GM23338 (cell line): ENCODE data around the gene METTL6. TPM values are rescaled to one million over a fixed set of nuclear protein-coding genes. Genes with fewer than 3 reads are reported as not detected.

Source experiments
- ATAC-seq: fragments of 200-7000 bp; cut with Tn5 transposase; 3 replicates; pipeline ENCODE4 v1.9.1; 2020
- DNase-seq: peaks from one replicate; pipeline ENCODE4 v3.0.0-alpha.2; 2015; ENCODE audit warnings: low spot score
- H2AFZ ChIP-seq: fragments of 200-600 bp; sonication (generic); 2 replicates; pipeline ENCODE4 v1.8.0; 2016; ENCODE audit warnings: antibody characterized with exemption, mild to moderate bottlenecking, moderate library complexity
- H3F3A ChIP-seq: fragments of 200-600 bp; sonication (generic); replicated peaks from 2 replicates; pipeline ENCODE4 v1.8.0; 2017; ENCODE audit warnings: antibody characterized with exemption, mixed run types, low read depth
- H3K27ac ChIP-seq: fragments of 200-600 bp; sonication (generic); 2 replicates; pipeline ENCODE4 v1.6.1; 2016; ENCODE audit warnings: low read depth
- H3K27me3 ChIP-seq: fragments of 200-600 bp; sonication (generic); 2 replicates; pipeline ENCODE4 v1.8.0; 2016; ENCODE audit warnings: mild to moderate bottlenecking, mixed run types, moderate library complexity; ENCODE audit not compliant: insufficient read depth
- H3K36me3 ChIP-seq: fragments of 200-600 bp; sonication (generic); 2 replicates; pipeline ENCODE4 v1.8.0; 2016; ENCODE audit warnings: mild to moderate bottlenecking; ENCODE audit not compliant: insufficient read depth
- H3K4me1 ChIP-seq: fragments of 200-600 bp; sonication (generic); 2 replicates; pipeline ENCODE4 v1.8.0; 2016; ENCODE audit warnings: mild to moderate bottlenecking, moderate library complexity; ENCODE audit not compliant: insufficient read depth
- H3K4me2 ChIP-seq: fragments of 200-600 bp; sonication (generic); 2 replicates; pipeline ENCODE4 v1.7.1; 2017; ENCODE audit warnings: mixed run types
- H3K4me3 ChIP-seq: fragments of 200-600 bp; sonication (generic); 2 replicates; pipeline ENCODE4 v1.6.1; 2016; ENCODE audit warnings: mixed run types
- H3K79me2 ChIP-seq: fragments of 200-600 bp; sonication (generic); replicated peaks from 2 replicates; pipeline ENCODE4 v1.8.0; 2017; ENCODE audit warnings: mild to moderate bottlenecking; ENCODE audit not compliant: insufficient read depth
- H3K9me2 ChIP-seq: fragments of 200-600 bp; sonication (generic); 2 replicates; pipeline ENCODE4 v1.8.0; 2017; ENCODE audit not compliant: insufficient read depth
- H4K20me1 ChIP-seq: fragments of 200-600 bp; sonication (generic); replicated peaks from 2 replicates; pipeline ENCODE4 v1.8.0; 2017; ENCODE audit warnings: mild to moderate bottlenecking; ENCODE audit not compliant: insufficient read depth
- H3K27ac Mint-ChIP-seq: 2 replicates; pipeline ENCODE4 v1.8.0; 2020; ENCODE audit warnings: inconsistent platforms, mild to moderate bottlenecking, moderate library complexity, mixed read lengths
- H3K27me3 Mint-ChIP-seq: 3 replicates; pipeline ENCODE4 v1.8.0; 2022; ENCODE audit warnings: low read depth, mild to moderate bottlenecking, moderate library complexity, mixed read lengths, inconsistent platforms; ENCODE audit not compliant: insufficient read depth, poor library complexity
- H3K36me3 Mint-ChIP-seq: 3 replicates; pipeline ENCODE4 v1.8.0; 2021; ENCODE audit warnings: low read depth, mild to moderate bottlenecking, inconsistent platforms, moderate library complexity, mixed read lengths
- H3K4me1 Mint-ChIP-seq: 3 replicates; pipeline ENCODE4 v1.8.0; 2020; ENCODE audit warnings: mild to moderate bottlenecking, inconsistent platforms, mixed read lengths
- H3K4me3 Mint-ChIP-seq: 3 replicates; pipeline ENCODE4 v1.8.0; 2021; ENCODE audit warnings: moderate library complexity, mild to moderate bottlenecking, inconsistent platforms, mixed read lengths
- H3K9me3 Mint-ChIP-seq: 3 replicates; pipeline ENCODE4 v1.8.0; 2020; ENCODE audit warnings: moderate library complexity, mild to moderate bottlenecking, inconsistent platforms, mixed read lengths
- JUNB ChIP-seq: IDR thresholded peaks from one replicate; pipeline ENCODE4 v1.6.1; 2016; ENCODE audit warnings: antibody characterized with exemption; ENCODE audit not compliant: unreplicated experiment
- NANOG ChIP-seq: IDR thresholded peaks from 2 replicates; pipeline ENCODE4 v1.6.1; 2016; ENCODE audit warnings: antibody characterized with exemption, borderline replicate concordance
- STAT1 ChIP-seq: IDR thresholded peaks from one replicate; pipeline ENCODE4 v1.6.1; 2016; ENCODE audit warnings: antibody characterized with exemption; ENCODE audit not compliant: unreplicated experiment
- ZNF114 ChIP-seq: fragments of 250-450 bp; sonication (Bioruptor Pico); IDR thresholded peaks from 2 replicates; pipeline ENCODE4 v1.5.0; 2020; ENCODE audit warnings: mild to moderate bottlenecking, moderate library complexity
- ZNF331 ChIP-seq: fragments of 250-450 bp; sonication (Bioruptor Pico); IDR thresholded peaks from 2 replicates; pipeline ENCODE4 v1.5.0; 2020; ENCODE audit warnings: low read depth, mild to moderate bottlenecking, moderate library complexity
- polyA plus RNA-seq: library from polyadenylated mRNA; unstranded; fragments of >200 nt; fragmentation: Nextera tagmentation; extraction: Ambion mirVana; gene quantifications from 2 replicates; pipeline ENCODE4 v1.2.1, GENCODE V29; 2016
- total RNA-seq: library from RNA; depleted of rRNA; stranded (reverse); fragments of >200 nt; shearing (Covaris generic); gene quantifications from 2 replicates; pipeline ENCODE4 v1.2.3, GENCODE V29; 2014
- TF ChIP-seq, protein P1 (sequence below): fragments of 250-450 bp; sonication (Bioruptor Pico); IDR thresholded peaks from 2 replicates; pipeline ENCODE4 v1.5.0; 2020; ENCODE audit warnings: mild to moderate bottlenecking, moderate library complexity
- TF ChIP-seq, protein P2 (sequence below), 2 experiments: fragments of 200-600 bp in 1 of 2; sonication (generic) in 1 of 2; conservative IDR thresholded peaks; 2 replicates each; pipeline versions ENCODE4 v1.5.1 to v1.6.1; 2016 to 2017; ENCODE audit warnings: antibody characterized with exemption in 2 of 2, low read depth in 2 of 2, mild to moderate bottlenecking in 2 of 2, moderate library complexity in 1 of 2
- TF ChIP-seq, protein P3 (sequence below): IDR thresholded peaks from 2 replicates; pipeline ENCODE4 v1.6.1; 2016; ENCODE audit warnings: antibody characterized with exemption
- TF ChIP-seq, protein P4 (sequence below): IDR thresholded peaks from one replicate; pipeline ENCODE4 v1.6.1; 2018; ENCODE audit warnings: antibody characterized with exemption; ENCODE audit not compliant: unreplicated experiment

The METTL6 gene
- total and polyA plus RNA-seq, 2 experiments from 2014 or later, result 15.1 to 17.8 TPM

DNA sequence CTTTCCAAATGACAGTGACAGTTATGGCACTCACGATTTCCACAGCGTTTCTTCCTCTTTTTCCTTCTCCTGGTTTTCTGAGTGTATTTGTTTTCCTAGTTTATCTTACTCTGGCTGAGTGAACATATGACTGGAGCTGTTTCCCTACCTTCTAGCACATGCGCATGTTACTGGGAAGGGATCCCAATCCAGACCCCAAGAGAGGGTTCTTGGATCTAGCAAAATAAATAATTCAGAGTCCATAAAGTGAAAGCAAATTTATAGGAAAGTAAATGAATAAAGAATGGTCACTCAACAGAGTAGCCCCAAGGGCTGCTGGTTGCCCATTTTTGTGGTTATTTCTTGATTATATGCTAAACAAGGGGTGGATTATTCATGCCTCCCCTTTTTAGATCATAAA is 23.8 kb downstream of the METTL6 start:
- ATAC-seq, result no peak

More for the DNA sequence above, 23.8 kb downstream of the METTL6 start:
- no peak overlapping the region for H2AFZ ChIP-seq
- H3K27ac ChIP-seq, result no peak overlapping the region
- no peaks in the 10 kb centered on the region for H3F3A ChIP-seq
- H4K20me1 ChIP-seq, result no peaks in the 10 kb centered on the region
- Mint-ChIP-seq H3K4me3 (no peak overlapping the region), H3K9me3 (peaks cover 6% of the 10 kb centered on the region; the same call in 2 of the 3 replicates), H3K27me3 (no peaks in the 10 kb centered on the region), H3K27ac (no peak overlapping the region), H3K4me1 (no peaks in the 10 kb centered on the region), H3K36me3 (no peaks in the 10 kb centered on the region; the same call in 2 of the 3 replicates)
- H3K79me2 ChIP-seq, result no peaks in the 10 kb centered on the region
- H3K27me3 ChIP-seq, result no peaks in the 10 kb centered on the region
- H3K36me3 ChIP-seq, result no peaks in the 10 kb centered on the region
- no peak overlapping the region for H3K4me3 ChIP-seq
- no peak for DNase-seq
- no peaks in the 10 kb centered on the region for H3K4me1 ChIP-seq
- H3K9me2 ChIP-seq, result no peaks in the 10 kb centered on the region
- no peak for TF ChIP-seq STAT1
- TF ChIP-seq, protein P1, sequence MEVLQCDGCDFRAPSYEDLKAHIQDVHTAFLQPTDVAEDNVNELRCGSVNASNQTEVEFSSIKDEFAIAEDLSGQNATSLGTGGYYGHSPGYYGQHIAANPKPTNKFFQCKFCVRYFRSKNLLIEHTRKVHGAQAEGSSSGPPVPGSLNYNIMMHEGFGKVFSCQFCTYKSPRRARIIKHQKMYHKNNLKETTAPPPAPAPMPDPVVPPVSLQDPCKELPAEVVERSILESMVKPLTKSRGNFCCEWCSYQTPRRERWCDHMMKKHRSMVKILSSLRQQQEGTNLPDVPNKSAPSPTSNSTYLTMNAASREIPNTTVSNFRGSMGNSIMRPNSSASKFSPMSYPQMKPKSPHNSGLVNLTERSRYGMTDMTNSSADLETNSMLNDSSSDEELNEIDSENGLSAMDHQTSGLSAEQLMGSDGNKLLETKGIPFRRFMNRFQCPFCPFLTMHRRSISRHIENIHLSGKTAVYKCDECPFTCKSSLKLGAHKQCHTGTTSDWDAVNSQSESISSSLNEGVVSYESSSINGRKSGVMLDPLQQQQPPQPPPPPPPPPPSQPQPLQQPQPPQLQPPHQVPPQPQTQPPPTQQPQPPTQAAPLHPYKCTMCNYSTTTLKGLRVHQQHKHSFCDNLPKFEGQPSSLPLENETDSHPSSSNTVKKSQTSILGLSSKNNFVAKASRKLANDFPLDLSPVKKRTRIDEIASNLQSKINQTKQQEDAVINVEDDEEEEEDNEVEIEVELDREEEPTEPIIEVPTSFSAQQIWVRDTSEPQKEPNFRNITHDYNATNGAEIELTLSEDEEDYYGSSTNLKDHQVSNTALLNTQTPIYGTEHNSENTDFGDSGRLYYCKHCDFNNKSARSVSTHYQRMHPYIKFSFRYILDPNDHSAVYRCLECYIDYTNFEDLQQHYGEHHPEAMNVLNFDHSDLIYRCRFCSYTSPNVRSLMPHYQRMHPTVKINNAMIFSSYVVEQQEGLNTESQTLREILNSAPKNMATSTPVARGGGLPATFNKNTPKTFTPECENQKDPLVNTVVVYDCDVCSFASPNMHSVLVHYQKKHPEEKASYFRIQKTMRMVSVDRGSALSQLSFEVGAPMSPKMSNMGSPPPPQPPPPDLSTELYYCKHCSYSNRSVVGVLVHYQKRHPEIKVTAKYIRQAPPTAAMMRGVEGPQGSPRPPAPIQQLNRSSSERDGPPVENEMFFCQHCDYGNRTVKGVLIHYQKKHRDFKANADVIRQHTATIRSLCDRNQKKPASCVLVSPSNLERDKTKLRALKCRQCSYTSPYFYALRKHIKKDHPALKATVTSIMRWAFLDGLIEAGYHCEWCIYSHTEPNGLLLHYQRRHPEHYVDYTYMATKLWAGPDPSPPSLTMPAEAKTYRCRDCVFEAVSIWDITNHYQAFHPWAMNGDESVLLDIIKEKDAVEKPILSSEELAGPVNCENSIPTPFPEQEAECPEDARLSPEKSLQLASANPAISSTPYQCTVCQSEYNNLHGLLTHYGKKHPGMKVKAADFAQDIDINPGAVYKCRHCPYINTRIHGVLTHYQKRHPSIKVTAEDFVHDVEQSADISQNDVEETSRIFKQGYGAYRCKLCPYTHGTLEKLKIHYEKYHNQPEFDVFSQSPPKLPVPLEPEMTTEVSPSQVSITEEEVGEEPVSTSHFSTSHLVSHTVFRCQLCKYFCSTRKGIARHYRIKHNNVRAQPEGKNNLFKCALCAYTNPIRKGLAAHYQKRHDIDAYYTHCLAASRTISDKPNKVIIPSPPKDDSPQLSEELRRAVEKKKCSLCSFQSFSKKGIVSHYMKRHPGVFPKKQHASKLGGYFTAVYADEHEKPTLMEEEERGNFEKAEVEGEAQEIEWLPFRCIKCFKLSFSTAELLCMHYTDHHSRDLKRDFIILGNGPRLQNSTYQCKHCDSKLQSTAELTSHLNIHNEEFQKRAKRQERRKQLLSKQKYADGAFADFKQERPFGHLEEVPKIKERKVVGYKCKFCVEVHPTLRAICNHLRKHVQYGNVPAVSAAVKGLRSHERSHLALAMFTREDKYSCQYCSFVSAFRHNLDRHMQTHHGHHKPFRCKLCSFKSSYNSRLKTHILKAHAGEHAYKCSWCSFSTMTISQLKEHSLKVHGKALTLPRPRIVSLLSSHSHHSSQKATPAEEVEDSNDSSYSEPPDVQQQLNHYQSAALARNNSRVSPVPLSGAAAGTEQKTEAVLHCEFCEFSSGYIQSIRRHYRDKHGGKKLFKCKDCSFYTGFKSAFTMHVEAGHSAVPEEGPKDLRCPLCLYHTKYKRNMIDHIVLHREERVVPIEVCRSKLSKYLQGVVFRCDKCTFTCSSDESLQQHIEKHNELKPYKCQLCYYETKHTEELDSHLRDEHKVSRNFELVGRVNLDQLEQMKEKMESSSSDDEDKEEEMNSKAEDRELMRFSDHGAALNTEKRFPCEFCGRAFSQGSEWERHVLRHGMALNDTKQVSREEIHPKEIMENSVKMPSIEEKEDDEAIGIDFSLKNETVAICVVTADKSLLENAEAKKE (CRISPR knock-in tag), result no peak
- TF ChIP-seq ZNF114, result no peak
- TF ChIP-seq, protein P2, sequence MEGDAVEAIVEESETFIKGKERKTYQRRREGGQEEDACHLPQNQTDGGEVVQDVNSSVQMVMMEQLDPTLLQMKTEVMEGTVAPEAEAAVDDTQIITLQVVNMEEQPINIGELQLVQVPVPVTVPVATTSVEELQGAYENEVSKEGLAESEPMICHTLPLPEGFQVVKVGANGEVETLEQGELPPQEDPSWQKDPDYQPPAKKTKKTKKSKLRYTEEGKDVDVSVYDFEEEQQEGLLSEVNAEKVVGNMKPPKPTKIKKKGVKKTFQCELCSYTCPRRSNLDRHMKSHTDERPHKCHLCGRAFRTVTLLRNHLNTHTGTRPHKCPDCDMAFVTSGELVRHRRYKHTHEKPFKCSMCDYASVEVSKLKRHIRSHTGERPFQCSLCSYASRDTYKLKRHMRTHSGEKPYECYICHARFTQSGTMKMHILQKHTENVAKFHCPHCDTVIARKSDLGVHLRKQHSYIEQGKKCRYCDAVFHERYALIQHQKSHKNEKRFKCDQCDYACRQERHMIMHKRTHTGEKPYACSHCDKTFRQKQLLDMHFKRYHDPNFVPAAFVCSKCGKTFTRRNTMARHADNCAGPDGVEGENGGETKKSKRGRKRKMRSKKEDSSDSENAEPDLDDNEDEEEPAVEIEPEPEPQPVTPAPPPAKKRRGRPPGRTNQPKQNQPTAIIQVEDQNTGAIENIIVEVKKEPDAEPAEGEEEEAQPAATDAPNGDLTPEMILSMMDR (conservative IDR thresholded peaks at IDR 0.05; ENCODE audit: low read depth in 2 of 2), result no peak
- no peak for TF ChIP-seq ZNF331 (CRISPR knock-in tag)
- TF ChIP-seq, protein P3, sequence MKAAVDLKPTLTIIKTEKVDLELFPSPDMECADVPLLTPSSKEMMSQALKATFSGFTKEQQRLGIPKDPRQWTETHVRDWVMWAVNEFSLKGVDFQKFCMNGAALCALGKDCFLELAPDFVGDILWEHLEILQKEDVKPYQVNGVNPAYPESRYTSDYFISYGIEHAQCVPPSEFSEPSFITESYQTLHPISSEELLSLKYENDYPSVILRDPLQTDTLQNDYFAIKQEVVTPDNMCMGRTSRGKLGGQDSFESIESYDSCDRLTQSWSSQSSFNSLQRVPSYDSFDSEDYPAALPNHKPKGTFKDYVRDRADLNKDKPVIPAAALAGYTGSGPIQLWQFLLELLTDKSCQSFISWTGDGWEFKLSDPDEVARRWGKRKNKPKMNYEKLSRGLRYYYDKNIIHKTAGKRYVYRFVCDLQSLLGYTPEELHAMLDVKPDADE, result no peak
- TF ChIP-seq, protein P4, sequence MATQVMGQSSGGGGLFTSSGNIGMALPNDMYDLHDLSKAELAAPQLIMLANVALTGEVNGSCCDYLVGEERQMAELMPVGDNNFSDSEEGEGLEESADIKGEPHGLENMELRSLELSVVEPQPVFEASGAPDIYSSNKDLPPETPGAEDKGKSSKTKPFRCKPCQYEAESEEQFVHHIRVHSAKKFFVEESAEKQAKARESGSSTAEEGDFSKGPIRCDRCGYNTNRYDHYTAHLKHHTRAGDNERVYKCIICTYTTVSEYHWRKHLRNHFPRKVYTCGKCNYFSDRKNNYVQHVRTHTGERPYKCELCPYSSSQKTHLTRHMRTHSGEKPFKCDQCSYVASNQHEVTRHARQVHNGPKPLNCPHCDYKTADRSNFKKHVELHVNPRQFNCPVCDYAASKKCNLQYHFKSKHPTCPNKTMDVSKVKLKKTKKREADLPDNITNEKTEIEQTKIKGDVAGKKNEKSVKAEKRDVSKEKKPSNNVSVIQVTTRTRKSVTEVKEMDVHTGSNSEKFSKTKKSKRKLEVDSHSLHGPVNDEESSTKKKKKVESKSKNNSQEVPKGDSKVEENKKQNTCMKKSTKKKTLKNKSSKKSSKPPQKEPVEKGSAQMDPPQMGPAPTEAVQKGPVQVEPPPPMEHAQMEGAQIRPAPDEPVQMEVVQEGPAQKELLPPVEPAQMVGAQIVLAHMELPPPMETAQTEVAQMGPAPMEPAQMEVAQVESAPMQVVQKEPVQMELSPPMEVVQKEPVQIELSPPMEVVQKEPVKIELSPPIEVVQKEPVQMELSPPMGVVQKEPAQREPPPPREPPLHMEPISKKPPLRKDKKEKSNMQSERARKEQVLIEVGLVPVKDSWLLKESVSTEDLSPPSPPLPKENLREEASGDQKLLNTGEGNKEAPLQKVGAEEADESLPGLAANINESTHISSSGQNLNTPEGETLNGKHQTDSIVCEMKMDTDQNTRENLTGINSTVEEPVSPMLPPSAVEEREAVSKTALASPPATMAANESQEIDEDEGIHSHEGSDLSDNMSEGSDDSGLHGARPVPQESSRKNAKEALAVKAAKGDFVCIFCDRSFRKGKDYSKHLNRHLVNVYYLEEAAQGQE, result no peak
- no peak for TF ChIP-seq JUNB
- no peak for TF ChIP-seq NANOG
- no peak overlapping the region for H3K4me2 ChIP-seq
